Pancreas (tissue), 10 donors: ENCODE data around the gene SMCO4. TPM values are rescaled to one million over a fixed set of nuclear protein-coding genes. Genes with fewer than 3 reads are reported as not detected.

Experiments
- ATAC-seq, 4 donors: fragments of 200-7000 bp; cut with Tn5 transposase; one replicate each; pipeline versions ENCODE4 v1.8.0 to v1.9.1; 2020; ENCODE audit warnings: mild to moderate bottlenecking in 4 of 4, moderate library complexity in 4 of 4
- DNase-seq, 6 donors: peaks; one replicate each; pipeline ENCODE4 v3.0.0-alpha.2; 2020
- FAIRE-seq: peaks from 2 replicates; lab custom pipeline; 2012; peaks lifted over from hg19 to GRCh38; lab: Jason Lieb, UNC
- H3K27ac ChIP-seq, 4 donors: fragments of 200-600 bp; sonication (generic); 1 replicate in 3 of 4; 2 replicates in 1 of 4; pipeline versions ENCODE4 v1.5.0 to v1.8.0; 2020
- H3K27me3 ChIP-seq, 4 donors: fragments of 200-600 bp; one replicate each; pipeline ENCODE4 v1.8.0; 2021
- H3K36me3 ChIP-seq, 3 donors: fragments of 200-600 bp; sonication (generic) in 1 of 3; one replicate each; pipeline versions ENCODE4 v1.5.0 to v1.8.0; 2020 to 2021
- H3K4me1 ChIP-seq, 3 donors: fragments of 200-600 bp; one replicate each; pipeline ENCODE4 v1.8.0; 2021
- H3K4me3 ChIP-seq, 4 donors: fragments of 200-600 bp; sonication (generic) in 2 of 4; one replicate each; pipeline versions ENCODE4 v1.5.0 to v1.8.0; 2020 to 2021
- H3K9me3 ChIP-seq, 4 donors: fragments of 200-600 bp; one replicate each; pipeline ENCODE4 v1.8.0; 2021
- CTCF ChIP-seq, 4 donors: fragments of 200-600 bp; sonication (generic) in 3 of 4; IDR thresholded peaks; one replicate each; pipeline versions ENCODE4 v1.5.0 to v1.8.0; 2021; ENCODE audit warnings: antibody characterized with exemption in 4 of 4
- WGBS, 2 donors: extraction: QIAGEN DNeasy Blood & Tissue Kit; methylation state at CpG; one replicate each; pipeline ENCODE4 v1.1.7; 2013; 5-methylcytosine and 5-hydroxymethylcytosine counted together
- intact Hi-C, 3 donors: fragments of 100-400 bp; cut with DNase I; formaldehyde crosslinking; loops; one replicate each; pipeline versions ENCODE4 v1.11.1 to v1.14.2; 2022
- polyA plus RNA-seq, 2 donors: library from polyadenylated mRNA; stranded (reverse); fragments of 200-250 nt; gene quantifications; one replicate each; pipeline ENCODE4 v1.2.3, GENCODE V29; 2013
- total RNA-seq, 6 donors: library from RNA; stranded (reverse); fragmentation: NEBNext Ultra II Directional in 4 of 6; extraction: Animal tissue kit (Norgen Biotek cat#: 25700) in 4 of 6; gene quantifications; one replicate each; pipeline versions ENCODE4 v1.2.1 to v1.2.4, GENCODE V29; 2021 to 2023
- donor health status: healthy with polysubstance abuse.
- donor health status: DM: no; HTN: no; CAD: no; lungs with moderate emphysema.
- donor health status: DM: no; HTN: no; CAD: no.
- donor health status: control.
- donor health status: control.
- donor health status: Bipolar disorder and iron deficiency.
- donor health status: DM: yes; HTN: yes; CAD: no.
- donor health status: DM: no; HTN: no; CAD: no.
- donor health status: DM: no; HTN: no; CAD: no.
- donor health status: DM: yes; HTN: yes; CAD: no.

SMCO4 gene
- total and polyA plus RNA-seq, 8 donors: 15.6 to 41.8 (median 19.6) TPM

GRCh38 chr11:93570759-93571413 lies 27.7 kb upstream of the SMCO4 start:
- ATAC-seq: peak; percentile 85 to 92 (median 88)
- Histone ChIP-seq H3K4me1 (peaks cover 15 to 22% (median 15%) of the 10 kb centered on the region in 3 donors), H3K27me3 (no peaks in the 10 kb centered on the region), H3K9me3 (no peaks in the 10 kb centered on the region), H3K36me3 (no peaks in the 10 kb centered on the region), H3K4me3 (no peak overlapping the region), H3K27ac (peak overlapping the region in 3 of 4 donors; percentile 6 to 42 (median 36))
- intact Hi-C loops: no loop called here
- TF ChIP-seq CTCF (IDR thresholded peaks at IDR 0.05): no peak
- no peak for FAIRE-seq
- DNase-seq: peak in 4 of 6 donors; percentile 50 to 82 (median 56)
- WGBS, 2 donors: 8 to 11% methylated on average over 5 of the region's 5 CpGs

GRCh38 chr11:93569496-93569895 lies 26.3 kb upstream of the SMCO4 start:
- no peak for DNase-seq

GRCh38 chr11:93568726-93569125 lies 25.5 kb upstream of the SMCO4 start:
- 65 to 69% methylated on average over 2 of the region's 2 CpGs for WGBS, 2 donors
- H3K27ac ChIP-seq: no peak overlapping the region
- intact Hi-C loops: no loop called here

More at GRCh38 chr11:93569496-93569895, 26.3 kb upstream of the SMCO4 start:
- no peaks in the 10 kb centered on the region for H3K36me3 ChIP-seq
- intact Hi-C loops: no loop called here
- peaks cover 15 to 22% (median 15%) of the 10 kb centered on the region in 3 donors for H3K4me1 ChIP-seq
- H3K4me3 ChIP-seq: no peak overlapping the region
- no peak overlapping the region for H3K27ac ChIP-seq
- no peak for FAIRE-seq
- no peak for ATAC-seq
- TF ChIP-seq CTCF (IDR thresholded peaks at IDR 0.05): no peak
- H3K27me3 ChIP-seq: no peaks in the 10 kb centered on the region
- no peaks in the 10 kb centered on the region for H3K9me3 ChIP-seq

GRCh38 chr11:93567401-93567895 lies 24.3 kb upstream of the SMCO4 start:
- Histone ChIP-seq H3K36me3 (no peaks in the 10 kb centered on the region), H3K27ac (peak overlapping the region in 3 of 4 donors; percentile 36 to 73 (median 59)), H3K4me3 (no peak overlapping the region), H3K9me3 (no peaks in the 10 kb centered on the region), H3K4me1 (peaks cover 15 to 22% (median 15%) of the 10 kb centered on the region in 3 donors), H3K27me3 (no peaks in the 10 kb centered on the region)
- ATAC-seq: peak; percentile 86 to 92 (median 89)
- intact Hi-C loops: no loop called here
- no peak for FAIRE-seq
- DNase-seq: peak; percentile 68 to 90 (median 78)
- no peak for TF ChIP-seq CTCF (IDR thresholded peaks at IDR 0.05)
- WGBS, 2 donors: 9% methylated on average over 7 of the region's 7 CpGs

More at GRCh38 chr11:93568726-93569125, 25.5 kb upstream of the SMCO4 start:
- Histone ChIP-seq H3K9me3 (no peaks in the 10 kb centered on the region), H3K4me1 (peaks cover 15 to 22% (median 15%) of the 10 kb centered on the region in 3 donors), H3K27me3 (no peaks in the 10 kb centered on the region), H3K4me3 (no peak overlapping the region), H3K36me3 (no peaks in the 10 kb centered on the region)
- DNase-seq (no peak), FAIRE-seq (no peak), ATAC-seq (no peak)
- no peak for TF ChIP-seq CTCF (IDR thresholded peaks at IDR 0.05)

GRCh38 chr11:93564895-93565294 lies 21.7 kb upstream of the SMCO4 start:
- DNase-seq (no peak), ATAC-seq (no peak), FAIRE-seq (no peak)
- peaks cover 7 to 13% (median 10%) of the 10 kb centered on the region in 3 donors for H3K4me1 ChIP-seq
- no peak for TF ChIP-seq CTCF (IDR thresholded peaks at IDR 0.05)
- no peaks in the 10 kb centered on the region for H3K9me3 ChIP-seq
- H3K27me3 ChIP-seq: no peaks in the 10 kb centered on the region
- no peak overlapping the region for H3K4me3 ChIP-seq
- no peaks in the 10 kb centered on the region for H3K36me3 ChIP-seq
- WGBS, 2 donors: 27 to 32% methylated on average over 3 of the region's 3 CpGs
- H3K27ac ChIP-seq: no peak overlapping the region
- intact Hi-C loops: no loop called here
